ENCODE results near the gene PRR29.

The PRR29 gene

DNA sequence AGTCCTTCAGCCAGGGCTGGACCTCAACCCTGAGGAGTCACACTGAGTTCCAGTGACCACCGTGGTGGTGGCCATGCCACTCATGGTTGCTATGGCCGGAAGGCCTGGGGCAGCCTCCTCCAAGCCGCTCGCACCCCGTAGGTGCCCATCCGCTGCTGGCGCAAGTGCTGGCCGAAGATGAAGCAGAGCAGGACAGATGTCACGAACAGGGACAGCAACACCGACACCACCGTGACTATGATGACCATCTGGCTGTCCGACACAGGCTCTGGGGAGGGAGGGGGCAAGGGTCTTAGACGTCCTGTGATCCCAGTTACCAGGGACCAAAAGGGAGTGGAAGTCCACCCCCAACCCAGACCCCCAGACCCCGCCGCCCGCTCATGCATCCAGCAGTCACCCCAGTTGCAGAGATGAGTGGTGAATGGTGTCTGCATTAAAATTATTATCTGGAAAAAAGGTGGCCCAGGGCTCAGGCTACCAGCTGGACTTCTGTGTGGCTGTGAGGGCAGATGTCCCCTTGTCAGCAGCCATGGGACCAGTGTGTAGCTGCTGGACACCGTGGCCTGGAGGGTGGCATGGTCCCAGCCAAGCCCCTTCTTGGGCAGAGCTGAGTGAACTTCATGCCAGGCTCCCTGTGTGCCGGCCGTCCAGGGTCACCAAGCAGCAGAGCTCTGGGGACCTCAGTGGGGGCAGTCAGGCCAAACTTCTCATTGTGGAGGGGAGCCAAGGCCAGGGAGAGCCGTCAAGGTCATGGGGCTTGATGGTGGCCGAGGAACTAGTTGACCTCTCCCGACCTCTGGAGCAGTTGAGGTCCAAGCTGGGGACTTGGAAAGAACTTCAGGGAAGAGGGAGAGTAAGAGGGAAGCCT lies 4.7 kb downstream of the PRR29 start:
- no peak for TF ChIP-seq CTCF (IDR thresholded peaks at IDR 0.05)

- TF ChIP-seq CTCF (IDR thresholded peaks at IDR 0.05): no peak
These were observed 5.5 kb downstream of the PRR29 start for GRCh38 chr17:64003526-64004121.

DNA sequence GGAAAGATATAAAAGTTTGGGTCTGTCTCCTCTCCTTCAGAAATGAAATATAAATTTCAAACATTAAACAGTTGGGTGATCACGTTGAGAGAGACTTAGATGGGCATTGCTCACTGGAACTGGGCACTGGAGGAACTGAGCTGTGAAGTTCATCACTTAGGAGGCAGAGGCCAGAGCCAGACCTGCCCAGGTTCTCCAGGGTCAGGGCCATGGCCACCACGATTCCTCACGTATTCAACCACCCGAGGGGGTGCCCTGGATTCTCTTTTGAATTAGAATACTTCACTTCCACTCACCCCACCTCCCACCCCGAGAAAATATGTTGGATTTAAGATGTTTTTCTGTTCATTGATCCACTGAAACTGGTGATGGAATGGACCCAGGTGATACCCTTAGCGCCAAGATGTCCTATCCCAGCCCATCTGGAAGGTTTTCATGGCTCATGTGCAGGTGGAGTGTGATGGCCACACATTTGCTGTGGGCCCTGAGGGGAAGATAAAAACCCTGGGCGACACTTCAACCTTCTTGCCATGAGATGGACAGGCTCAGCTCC lies 6.1 kb downstream of the PRR29 start:
- no peak for TF ChIP-seq CTCF (IDR thresholded peaks at IDR 0.05)

DNA sequence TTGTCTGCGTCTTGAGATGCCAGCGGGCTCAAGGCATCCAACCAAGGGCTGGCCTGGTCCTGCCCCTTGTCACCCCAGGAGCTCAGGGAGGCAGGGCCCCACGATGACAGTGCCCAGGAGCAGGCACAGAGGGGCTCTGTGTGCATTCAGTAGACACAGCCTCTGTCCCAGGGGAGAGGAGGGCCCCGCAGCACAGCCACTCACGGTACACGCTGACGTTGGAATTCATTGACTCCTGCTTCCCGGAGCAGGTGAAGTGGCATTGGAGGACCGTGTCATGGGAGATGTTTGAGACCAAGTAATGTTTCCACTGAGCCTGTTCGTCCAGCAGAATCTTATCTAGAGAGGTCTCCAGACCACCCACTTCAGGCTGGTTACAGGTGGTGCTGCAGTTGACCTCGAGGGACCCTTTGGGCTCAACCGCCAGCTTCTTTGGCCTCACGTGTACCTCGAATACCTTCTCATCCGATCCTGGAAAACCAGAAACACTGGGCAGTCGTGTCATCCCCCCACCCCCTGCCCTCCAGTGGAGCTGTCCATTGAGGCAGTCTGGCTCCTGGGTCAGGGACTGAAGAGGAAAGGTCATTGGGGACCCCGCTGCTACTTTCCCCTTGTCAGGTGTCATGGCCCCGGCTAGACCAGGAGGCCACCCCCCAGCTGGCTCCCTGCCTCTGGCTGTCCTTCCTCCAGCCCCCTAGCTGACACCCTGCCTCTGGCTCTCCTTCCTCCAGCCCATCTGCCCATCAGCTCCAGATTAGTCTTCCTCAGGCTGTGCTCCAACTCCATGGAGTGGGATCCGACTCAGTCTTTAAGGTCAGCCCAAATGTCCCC lies 7.0 kb downstream of the PRR29 start:
- no peak for TF ChIP-seq CTCF (IDR thresholded peaks at IDR 0.05)

- no peak for TF ChIP-seq CTCF (IDR thresholded peaks at IDR 0.05)
These were observed 7.6 kb downstream of the PRR29 start for GRCh38 chr17:64005734-64006167.

GRCh38 chr17:64006361-64007088 lies 8.4 kb downstream of the PRR29 start:
- no peak for TF ChIP-seq CTCF (IDR thresholded peaks at IDR 0.05)

All from LNCAP (cell line).